ENCODE data around the gene SLC8A1.

The SLC8A1 gene

DNA sequence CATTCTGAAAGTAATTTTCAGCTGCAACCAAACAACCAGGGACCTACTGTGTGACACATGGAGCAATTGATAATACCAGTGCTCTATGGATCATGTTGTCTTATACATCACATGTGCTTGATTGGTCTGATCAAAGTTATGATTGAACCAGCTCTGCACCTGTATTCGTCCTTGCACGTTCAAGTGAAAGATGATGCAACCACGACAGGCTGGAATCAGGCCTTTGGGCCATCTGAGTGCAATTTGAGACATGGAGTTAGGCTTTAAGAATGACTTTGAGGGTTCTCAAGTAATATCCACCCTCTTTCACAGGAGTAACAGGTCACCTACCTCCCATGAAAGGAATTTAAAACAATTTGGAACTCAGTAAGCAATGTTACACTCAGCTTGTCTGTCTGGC, 165.2 kb downstream of the SLC8A1 start:
- TF ChIP-seq ZFP3 (CRISPR knock-in tag; IDR thresholded peaks at IDR 0.05) (no peak), ZFP30 (CRISPR knock-in tag; IDR thresholded peaks at IDR 0.05) (no peak), ZNF70 (CRISPR knock-in tag; IDR thresholded peaks at IDR 0.05) (no peak), ISL1 (CRISPR knock-in tag; IDR thresholded peaks at IDR 0.05) (no peak), TOX (CRISPR knock-in tag; IDR thresholded peaks at IDR 0.05; ENCODE audit: borderline replicate concordance) (no peak), ESRRG (CRISPR knock-in tag; IDR thresholded peaks at IDR 0.05) (no peak), TCF4 (CRISPR knock-in tag; IDR thresholded peaks at IDR 0.05; ENCODE audit: borderline replicate concordance) (no peak), CSDC2 (CRISPR knock-in tag; IDR thresholded peaks at IDR 0.05) (no peak), PPARA (CRISPR knock-in tag; IDR thresholded peaks at IDR 0.05; ENCODE audit: borderline replicate concordance) (no peak), CSRNP3 (CRISPR knock-in tag; IDR thresholded peaks at IDR 0.05) (no peak), OSR1 (CRISPR knock-in tag; IDR thresholded peaks at IDR 0.05) (no peak), SNAI2 (CRISPR knock-in tag; IDR thresholded peaks at IDR 0.05) (no peak), CREB5 (CRISPR knock-in tag; IDR thresholded peaks at IDR 0.05; ENCODE audit: low read depth) (no peak), GLIS3 (CRISPR knock-in tag; IDR thresholded peaks at IDR 0.05) (no peak), BACH2 (CRISPR knock-in tag; IDR thresholded peaks at IDR 0.05; ENCODE audit: borderline replicate concordance) (no peak), RARB (CRISPR knock-in tag; IDR thresholded peaks at IDR 0.05) (no peak), ZC3H10 (CRISPR knock-in tag; IDR thresholded peaks at IDR 0.05) (no peak), ZNF565 (CRISPR knock-in tag; conservative IDR thresholded peaks at IDR 0.05; ENCODE audit: low read depth) (no peak)
- TF ChIP-seq, protein P1, sequence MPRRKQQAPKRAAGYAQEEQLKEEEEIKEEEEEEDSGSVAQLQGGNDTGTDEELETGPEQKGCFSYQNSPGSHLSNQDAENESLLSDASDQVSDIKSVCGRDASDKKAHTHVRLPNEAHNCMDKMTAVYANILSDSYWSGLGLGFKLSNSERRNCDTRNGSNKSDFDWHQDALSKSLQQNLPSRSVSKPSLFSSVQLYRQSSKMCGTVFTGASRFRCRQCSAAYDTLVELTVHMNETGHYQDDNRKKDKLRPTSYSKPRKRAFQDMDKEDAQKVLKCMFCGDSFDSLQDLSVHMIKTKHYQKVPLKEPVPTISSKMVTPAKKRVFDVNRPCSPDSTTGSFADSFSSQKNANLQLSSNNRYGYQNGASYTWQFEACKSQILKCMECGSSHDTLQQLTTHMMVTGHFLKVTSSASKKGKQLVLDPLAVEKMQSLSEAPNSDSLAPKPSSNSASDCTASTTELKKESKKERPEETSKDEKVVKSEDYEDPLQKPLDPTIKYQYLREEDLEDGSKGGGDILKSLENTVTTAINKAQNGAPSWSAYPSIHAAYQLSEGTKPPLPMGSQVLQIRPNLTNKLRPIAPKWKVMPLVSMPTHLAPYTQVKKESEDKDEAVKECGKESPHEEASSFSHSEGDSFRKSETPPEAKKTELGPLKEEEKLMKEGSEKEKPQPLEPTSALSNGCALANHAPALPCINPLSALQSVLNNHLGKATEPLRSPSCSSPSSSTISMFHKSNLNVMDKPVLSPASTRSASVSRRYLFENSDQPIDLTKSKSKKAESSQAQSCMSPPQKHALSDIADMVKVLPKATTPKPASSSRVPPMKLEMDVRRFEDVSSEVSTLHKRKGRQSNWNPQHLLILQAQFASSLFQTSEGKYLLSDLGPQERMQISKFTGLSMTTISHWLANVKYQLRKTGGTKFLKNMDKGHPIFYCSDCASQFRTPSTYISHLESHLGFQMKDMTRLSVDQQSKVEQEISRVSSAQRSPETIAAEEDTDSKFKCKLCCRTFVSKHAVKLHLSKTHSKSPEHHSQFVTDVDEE (CRISPR knock-in tag; IDR thresholded peaks at IDR 0.05): no peak
- TF ChIP-seq, protein P2, sequence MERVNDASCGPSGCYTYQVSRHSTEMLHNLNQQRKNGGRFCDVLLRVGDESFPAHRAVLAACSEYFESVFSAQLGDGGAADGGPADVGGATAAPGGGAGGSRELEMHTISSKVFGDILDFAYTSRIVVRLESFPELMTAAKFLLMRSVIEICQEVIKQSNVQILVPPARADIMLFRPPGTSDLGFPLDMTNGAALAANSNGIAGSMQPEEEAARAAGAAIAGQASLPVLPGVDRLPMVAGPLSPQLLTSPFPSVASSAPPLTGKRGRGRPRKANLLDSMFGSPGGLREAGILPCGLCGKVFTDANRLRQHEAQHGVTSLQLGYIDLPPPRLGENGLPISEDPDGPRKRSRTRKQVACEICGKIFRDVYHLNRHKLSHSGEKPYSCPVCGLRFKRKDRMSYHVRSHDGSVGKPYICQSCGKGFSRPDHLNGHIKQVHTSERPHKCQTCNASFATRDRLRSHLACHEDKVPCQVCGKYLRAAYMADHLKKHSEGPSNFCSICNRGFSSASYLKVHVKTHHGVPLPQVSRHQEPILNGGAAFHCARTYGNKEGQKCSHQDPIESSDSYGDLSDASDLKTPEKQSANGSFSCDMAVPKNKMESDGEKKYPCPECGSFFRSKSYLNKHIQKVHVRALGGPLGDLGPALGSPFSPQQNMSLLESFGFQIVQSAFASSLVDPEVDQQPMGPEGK (CRISPR knock-in tag; IDR thresholded peaks at IDR 0.05; ENCODE audit: borderline replicate concordance): no peak
- ATAC-seq: no peak

DNA sequence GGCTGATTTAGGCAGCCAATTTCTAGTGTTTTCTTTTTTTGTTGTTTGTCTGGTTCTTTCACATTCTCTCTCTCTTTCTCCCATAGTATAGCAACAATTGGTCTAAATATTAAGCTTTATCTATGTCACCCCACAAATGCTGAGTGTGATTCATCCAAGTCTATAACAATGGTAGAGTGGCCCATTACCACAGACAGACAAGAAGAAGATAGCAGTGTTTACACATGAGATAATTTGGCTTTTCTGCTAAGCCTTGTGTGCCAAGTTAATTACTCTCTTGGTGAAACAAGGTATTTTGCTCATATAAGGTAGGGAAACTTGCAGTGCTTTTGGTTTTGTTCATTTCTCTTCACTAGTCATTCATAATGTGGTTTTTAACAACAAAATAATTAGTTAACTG, 166.5 kb downstream of the SLC8A1 start:
- TF ChIP-seq, protein P2 (CRISPR knock-in tag; IDR thresholded peaks at IDR 0.05; ENCODE audit: borderline replicate concordance): no peak
- TF ChIP-seq, protein P1 (CRISPR knock-in tag; IDR thresholded peaks at IDR 0.05): no peak
- no peak for TF ChIP-seq TOX (CRISPR knock-in tag; IDR thresholded peaks at IDR 0.05; ENCODE audit: borderline replicate concordance)
- TF ChIP-seq SNAI2 (CRISPR knock-in tag; IDR thresholded peaks at IDR 0.05): no peak
- no peak for TF ChIP-seq ZNF8 (CRISPR knock-in tag; IDR thresholded peaks at IDR 0.05)
- no peak for TF ChIP-seq ISL1 (CRISPR knock-in tag; IDR thresholded peaks at IDR 0.05)
- no peak for TF ChIP-seq ZNF565 (CRISPR knock-in tag; conservative IDR thresholded peaks at IDR 0.05; ENCODE audit: low read depth)
- no peak for TF ChIP-seq OSR1 (CRISPR knock-in tag; IDR thresholded peaks at IDR 0.05)
- TF ChIP-seq PPARA (CRISPR knock-in tag; IDR thresholded peaks at IDR 0.05; ENCODE audit: borderline replicate concordance): no peak
- no peak for TF ChIP-seq ARNTL (CRISPR knock-in tag; IDR thresholded peaks at IDR 0.05; ENCODE audit: borderline replicate concordance, low read depth)
- TF ChIP-seq GLIS3 (CRISPR knock-in tag; IDR thresholded peaks at IDR 0.05): no peak
- no peak for TF ChIP-seq ZC3H10 (CRISPR knock-in tag; IDR thresholded peaks at IDR 0.05)
- TF ChIP-seq CSRNP3 (CRISPR knock-in tag; IDR thresholded peaks at IDR 0.05): no peak
- TF ChIP-seq ZNF70 (CRISPR knock-in tag; IDR thresholded peaks at IDR 0.05): no peak
- no peak for TF ChIP-seq BACH2 (CRISPR knock-in tag; IDR thresholded peaks at IDR 0.05; ENCODE audit: borderline replicate concordance)
- no peak for TF ChIP-seq CREB5 (CRISPR knock-in tag; IDR thresholded peaks at IDR 0.05; ENCODE audit: low read depth)
- no peak for TF ChIP-seq CSDC2 (CRISPR knock-in tag; IDR thresholded peaks at IDR 0.05)
- no peak for TF ChIP-seq TCF4 (CRISPR knock-in tag; IDR thresholded peaks at IDR 0.05; ENCODE audit: borderline replicate concordance)
- no peak for ATAC-seq

Measured in SK-N-SH treated with all-trans-retinoic acid at 6 μM for 48 hours (cell line).